ENCODE results near the gene CHDH.

The CHDH gene, protein sequence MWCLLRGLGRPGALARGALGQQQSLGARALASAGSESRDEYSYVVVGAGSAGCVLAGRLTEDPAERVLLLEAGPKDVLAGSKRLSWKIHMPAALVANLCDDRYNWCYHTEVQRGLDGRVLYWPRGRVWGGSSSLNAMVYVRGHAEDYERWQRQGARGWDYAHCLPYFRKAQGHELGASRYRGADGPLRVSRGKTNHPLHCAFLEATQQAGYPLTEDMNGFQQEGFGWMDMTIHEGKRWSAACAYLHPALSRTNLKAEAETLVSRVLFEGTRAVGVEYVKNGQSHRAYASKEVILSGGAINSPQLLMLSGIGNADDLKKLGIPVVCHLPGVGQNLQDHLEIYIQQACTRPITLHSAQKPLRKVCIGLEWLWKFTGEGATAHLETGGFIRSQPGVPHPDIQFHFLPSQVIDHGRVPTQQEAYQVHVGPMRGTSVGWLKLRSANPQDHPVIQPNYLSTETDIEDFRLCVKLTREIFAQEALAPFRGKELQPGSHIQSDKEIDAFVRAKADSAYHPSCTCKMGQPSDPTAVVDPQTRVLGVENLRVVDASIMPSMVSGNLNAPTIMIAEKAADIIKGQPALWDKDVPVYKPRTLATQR

DNA sequence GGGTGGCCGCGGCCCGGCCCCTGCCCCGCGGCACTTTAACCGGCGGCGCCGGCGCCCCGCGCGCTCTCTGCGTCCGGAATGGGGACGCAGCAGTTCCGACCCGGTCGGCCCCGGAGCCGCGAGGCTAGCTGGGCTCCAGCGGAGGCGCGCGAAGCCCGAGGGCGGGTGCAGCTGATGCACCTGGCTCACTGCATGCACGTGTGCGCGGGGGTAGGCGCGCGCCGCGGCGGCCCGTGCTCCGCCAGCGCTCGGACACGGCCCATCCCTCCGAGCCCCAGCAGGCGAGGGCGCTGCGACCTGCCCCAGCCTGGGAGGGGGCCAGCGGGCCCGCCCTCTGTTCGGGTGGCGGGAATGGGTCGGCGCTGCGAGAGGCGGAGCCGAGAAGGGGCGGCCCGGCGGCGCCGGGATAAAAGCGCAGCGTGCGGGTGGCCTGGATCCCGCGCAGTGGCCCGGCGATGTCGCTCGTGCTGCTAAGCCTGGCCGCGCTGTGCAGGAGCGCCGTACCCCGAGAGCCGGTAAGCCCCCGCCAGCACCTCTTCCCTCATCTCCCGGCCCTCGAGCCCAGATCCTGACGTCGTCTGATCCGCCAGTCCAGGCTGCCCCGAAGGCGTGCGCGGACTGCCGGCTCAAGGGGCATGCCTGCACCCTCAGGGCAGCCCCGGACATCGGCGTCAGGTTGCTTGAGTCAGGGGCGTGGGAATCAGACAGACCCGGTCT, at the start of gene CHDH, which contains the start of gene IL17RB:
TSS of gene CHDH (minus strand) at position 286 of the 717 bp plus-strand sequence. CDS start 22,411 bp downstream, outside the sequence.
TSS of gene IL17RB (plus strand) at position 435 of the 717 bp plus-strand sequence. CDS start at position 456, 21 bp downstream.
- in situ Hi-C loops (cut with HindIII; ENCODE audit: low sequenced_read_pairs), result no loop called here

GRCh38 chr3:53892286-53892637, 46.0 kb upstream of the CHDH start:
- in situ Hi-C loops (cut with HindIII; ENCODE audit: low sequenced_read_pairs), result no loop called here

DNA sequence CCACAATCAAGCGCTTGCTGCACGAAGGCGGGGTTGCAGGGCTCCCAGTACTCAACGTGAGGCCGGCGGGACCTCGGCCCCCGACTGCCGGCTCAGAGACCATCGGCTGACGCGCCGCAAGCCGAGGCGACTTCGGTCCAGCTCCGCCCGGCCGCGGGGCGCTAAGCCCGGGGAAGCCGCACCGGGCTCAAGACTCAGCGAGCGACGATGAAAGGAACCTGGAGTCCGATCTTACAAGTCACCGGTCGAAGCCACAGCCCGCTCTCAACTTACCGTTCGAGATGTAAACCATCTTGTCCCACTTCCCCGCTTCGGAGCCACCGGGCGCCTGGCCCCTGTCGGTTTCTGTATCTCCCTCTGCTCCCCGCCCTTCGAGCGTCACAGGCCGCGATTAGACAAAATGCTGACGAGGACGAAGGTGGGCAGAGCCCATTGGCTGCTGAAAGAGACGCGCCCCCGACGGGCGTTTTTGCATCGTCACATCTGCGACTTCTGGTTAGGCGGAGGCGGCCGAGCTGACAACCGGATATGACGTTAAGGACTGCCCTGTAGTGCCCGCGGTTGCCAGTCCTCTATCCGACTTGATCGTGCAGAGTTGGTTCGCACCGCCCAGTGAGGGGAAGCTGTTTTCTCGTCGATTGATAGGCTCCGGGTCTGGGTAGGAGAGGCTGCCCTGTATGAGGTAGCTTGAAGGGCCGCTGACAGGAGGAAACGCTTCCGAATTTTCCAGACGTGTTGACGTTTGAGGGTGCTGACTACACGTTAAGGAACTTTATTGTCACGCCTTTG, 45.5 kb upstream of the CHDH start, which contains the start of gene SELENOK:
TSS of gene SELENOK (minus strand) at position 363 of the 789 bp plus-strand sequence.
- in situ Hi-C loops (cut with HindIII; ENCODE audit: low sequenced_read_pairs), result no loop called here

GRCh38 chr3:53890726-53891475, 44.7 kb upstream of the CHDH start:
- in situ Hi-C loops (cut with HindIII; ENCODE audit: low sequenced_read_pairs), result no loop called here

DNA sequence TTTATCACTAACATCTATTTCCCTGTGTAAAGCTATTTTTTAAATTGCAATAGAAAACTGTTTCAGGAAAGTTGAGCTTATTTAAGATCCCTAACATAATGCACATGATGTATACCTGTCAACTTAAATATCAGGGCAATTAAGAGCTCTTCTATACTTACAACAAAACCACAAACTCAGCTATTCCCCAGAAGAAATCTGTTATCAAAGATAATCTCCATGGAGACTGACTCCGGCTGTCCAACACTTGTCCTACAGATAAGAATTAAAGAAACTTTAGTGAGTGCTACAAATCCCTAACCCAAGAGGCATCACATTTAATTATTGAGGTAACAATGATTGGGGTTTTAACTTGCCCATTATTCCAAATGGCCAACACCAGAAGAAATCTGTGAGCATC, 42.0 kb upstream of the CHDH start:
- in situ Hi-C loops (cut with HindIII; ENCODE audit: low sequenced_read_pairs), result no loop called here

- in situ Hi-C loops (cut with HindIII; ENCODE audit: low sequenced_read_pairs), result no loop called here
Measured at GRCh38 chr3:53887446-53887845, 41.2 kb upstream of the CHDH start.

GRCh38 chr3:53885239-53885638, 39.0 kb upstream of the CHDH start:
- in situ Hi-C loops (cut with HindIII; ENCODE audit: low sequenced_read_pairs), result no loop called here

GRCh38 chr3:53884623-53885022, 38.4 kb upstream of the CHDH start:
- in situ Hi-C loops (cut with HindIII; ENCODE audit: low sequenced_read_pairs), result no loop called here

- in situ Hi-C loops (cut with HindIII; ENCODE audit: low sequenced_read_pairs), result no loop called here
Measured at GRCh38 chr3:53883008-53883407, 36.8 kb upstream of the CHDH start.

DNA sequence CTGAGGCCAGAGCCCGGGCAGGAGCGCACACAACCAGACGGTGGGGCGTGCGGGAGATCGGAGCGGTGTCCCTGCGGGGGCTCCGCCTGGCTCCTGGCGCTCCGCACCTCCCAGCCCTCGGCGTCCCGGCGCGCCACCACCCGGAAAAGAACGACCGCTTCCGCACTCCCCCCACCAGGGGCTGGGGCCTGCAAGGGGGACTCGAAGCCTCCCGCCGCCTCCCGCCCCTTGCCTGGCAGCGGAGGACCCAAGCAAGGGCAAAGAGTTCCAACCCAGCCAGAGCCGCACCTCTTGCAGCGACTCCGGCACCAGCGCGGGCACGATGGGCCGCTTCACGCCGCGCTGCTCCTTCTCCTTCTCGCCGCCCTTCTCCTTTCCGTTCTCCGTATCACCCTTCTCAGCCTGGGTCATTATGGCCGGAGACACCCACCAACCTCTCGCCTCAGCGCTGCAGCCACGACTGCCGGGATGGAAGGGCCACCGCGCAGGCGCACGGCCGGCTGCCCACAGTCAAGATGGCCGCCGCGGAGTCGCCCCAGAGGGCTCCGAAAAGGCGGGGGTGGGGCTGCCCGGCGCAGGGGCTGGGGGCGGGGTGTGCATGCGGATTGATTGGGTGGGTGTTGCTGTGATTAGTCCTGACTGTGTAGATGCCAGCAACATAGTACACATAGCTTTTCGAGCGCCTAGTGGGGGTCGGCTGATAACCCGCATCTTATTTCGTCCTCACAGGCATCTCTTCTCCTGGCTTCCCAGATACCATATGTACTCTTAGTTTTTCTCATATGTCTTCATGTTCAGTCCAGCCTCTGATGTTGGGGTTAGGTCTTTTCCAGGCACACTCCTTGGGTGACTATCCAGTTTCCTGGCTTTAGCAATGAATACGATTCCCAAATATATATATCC, 35.7 kb upstream of the CHDH start, which contains the start of gene ACTR8:
TSS of gene ACTR8 (minus strand) at position 462 of the 903 bp plus-strand sequence. CDS start at position 411, 51 bp downstream.
- in situ Hi-C loops (cut with HindIII; ENCODE audit: low sequenced_read_pairs), result no loop called here

GRCh38 chr3:53880396-53881345, 34.5 kb upstream of the CHDH start:
- in situ Hi-C loops (cut with HindIII; ENCODE audit: low sequenced_read_pairs), result no loop called here

DNA sequence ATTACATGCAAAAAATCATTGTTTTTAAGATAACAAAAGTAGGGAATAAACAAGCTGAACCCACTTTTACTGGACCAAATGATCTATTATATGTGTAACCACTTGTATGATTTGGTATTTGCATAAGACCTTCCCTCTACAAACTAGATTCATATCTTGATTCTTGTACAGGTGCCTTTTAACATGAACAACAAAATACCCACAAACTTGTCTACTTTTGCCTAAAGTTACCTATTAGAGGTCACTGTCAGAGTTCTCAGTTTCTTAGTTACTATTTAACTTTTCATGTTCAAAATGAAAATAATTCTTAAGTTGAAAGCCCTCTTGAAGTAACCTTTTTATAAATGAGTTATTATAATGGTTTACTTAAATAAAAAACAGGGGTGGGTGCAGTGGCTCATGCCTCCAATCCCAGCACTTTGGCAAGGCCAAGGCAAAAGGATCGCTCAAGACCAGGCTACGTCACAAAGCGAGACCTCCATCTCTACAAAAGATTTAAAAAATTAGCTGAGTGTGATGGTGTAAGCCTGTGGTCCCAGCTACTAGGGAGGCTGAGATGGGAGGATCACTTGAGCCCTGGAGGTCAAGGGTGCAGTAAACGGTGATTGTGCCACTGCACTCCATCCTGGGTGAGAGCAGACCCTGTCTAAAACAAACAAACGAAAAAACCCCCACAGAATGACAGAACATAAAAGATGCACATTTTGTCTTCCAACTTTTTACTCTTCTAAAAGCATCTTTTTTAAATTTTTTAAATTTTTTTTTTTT, 19.7 kb upstream of the CHDH start:
- in situ Hi-C loops (cut with HindIII; ENCODE audit: low sequenced_read_pairs), result no loop called here

GRCh38 chr3:53863145-53863544, 16.9 kb upstream of the CHDH start:
- in situ Hi-C loops (cut with HindIII; ENCODE audit: low sequenced_read_pairs), result no loop called here

- in situ Hi-C loops (cut with HindIII; ENCODE audit: low sequenced_read_pairs), result no loop called here
Measured at GRCh38 chr3:53862241-53862640, 16.0 kb upstream of the CHDH start.

GRCh38 chr3:53860196-53860595, 14.0 kb upstream of the CHDH start:
- in situ Hi-C loops (cut with HindIII; ENCODE audit: low sequenced_read_pairs), result no loop called here

GRCh38 chr3:53859178-53859577, 13.0 kb upstream of the CHDH start:
- in situ Hi-C loops (cut with HindIII; ENCODE audit: low sequenced_read_pairs), result no loop called here

GRCh38 chr3:53858096-53858741, 12.0 kb upstream of the CHDH start:
- in situ Hi-C loops (cut with HindIII; ENCODE audit: low sequenced_read_pairs), result no loop called here
